ENCODE results near the gene GLCE.

DNA sequence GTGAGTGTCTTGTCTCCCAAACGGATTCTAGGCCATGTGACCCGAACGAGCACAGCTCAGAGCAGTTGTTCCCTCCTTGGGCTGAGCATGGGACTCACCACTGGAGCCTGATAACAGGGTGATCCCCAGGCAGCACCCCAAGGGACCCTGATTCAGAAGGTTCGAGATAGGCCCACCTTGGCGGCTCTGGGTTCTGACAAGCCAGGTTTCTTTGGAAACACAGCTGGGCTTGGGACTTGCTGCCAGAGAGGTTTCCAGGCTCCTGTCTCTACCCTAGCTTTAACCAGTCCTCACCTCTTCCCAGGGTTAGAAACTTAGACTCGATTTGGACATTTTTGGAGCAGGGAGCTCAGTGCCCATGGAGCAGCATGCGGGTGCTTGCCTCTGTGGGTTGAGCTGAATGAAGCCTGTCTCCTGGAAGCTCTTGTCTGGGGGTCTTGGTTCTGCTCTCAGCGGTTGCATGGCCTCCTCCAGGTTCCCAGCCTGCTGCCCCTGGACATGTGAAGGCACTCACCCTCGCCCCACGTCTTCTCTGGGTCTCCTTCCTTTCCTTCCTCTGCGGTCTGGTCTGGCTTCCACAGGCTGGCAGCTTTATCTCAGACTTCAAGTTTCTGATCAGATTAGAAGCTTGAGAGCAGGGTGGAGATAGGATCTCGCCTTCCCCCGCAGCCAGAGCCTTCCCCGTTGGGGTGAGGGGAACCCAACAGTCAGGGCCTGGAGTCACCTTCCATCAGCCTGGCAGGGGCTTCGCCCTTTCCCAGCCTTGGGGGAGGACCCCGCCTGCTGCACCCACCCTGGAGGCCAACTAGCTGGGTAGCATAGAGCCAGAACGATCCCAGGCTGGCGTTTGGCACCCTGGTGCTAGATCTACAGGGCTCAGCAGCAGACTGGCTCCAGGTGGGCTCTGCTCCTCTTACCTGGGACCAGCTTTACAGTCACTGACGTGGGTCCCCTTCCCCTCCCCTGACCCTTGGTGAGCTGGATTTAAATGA, 159.2 kb downstream of the GLCE start:
- TF ChIP-seq POLR2A (IDR thresholded peaks at IDR 0.05; ENCODE audit: low read depth, low read length), result no peak
- no peak for TF ChIP-seq POLR2AphosphoS5 (IDR thresholded peaks at IDR 0.05; ENCODE audit: low read depth, low read length)
- TF ChIP-seq SPI1 (IDR thresholded peaks at IDR 0.05; ENCODE audit: low read depth, low read length), result no peak
